ENCODE data around the gene NHERF1. TPM values are rescaled to one million over a fixed set of nuclear protein-coding genes. Genes with fewer than 3 reads are reported as not detected.

The NHERF1 gene
- total and polyA plus RNA-seq, 2 of the 8 experiments (the other 6 are each of a cell fraction or from before 2014, with no cell fraction given) = 92.9 to 99.2 TPM

DNA sequence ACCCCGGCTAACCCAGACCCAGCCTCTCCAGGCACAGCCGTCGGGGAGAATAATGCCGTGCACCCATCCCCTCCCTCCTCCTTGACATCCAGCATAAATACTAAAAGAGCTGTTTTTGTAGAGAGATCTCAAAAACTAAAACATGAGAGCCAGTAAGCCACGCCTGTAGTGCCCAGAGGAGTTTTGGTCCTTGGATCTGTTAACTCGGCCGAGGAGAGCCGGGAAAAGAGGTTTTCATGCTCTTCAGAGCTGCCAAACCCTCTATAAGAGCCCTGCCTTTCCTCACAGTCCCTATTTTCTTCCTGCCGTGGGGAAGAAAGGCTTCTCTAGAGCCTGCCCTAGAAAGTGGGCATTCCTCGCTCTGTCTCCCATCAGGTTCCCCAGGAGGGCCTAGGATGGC, 57.9 kb downstream of the NHERF1 start:
- ChIA-PET POLR2A (ENCODE audit: partially characterized antibody) (interaction anchor here (1.3 to 1.9 kb wide), 2 partner anchors 12 to 24 kb away, joined by 3 to 6 read pairs; no protein-coding TSS in a partner anchor), CTCF (ENCODE audit: partially characterized antibody) (interaction anchor here (1.2 to 99.6 kb wide), 4 partner anchors 12 to 69 kb away, joined by 4 to 2981 read pairs (median 1494); partner anchors contain the start of genes FDXR, GRIN2C and NAT9)
- no peak overlapping the region for H4K91ac ChIP-seq (replicated peaks; ENCODE audit: insufficient read length, low read length)
- no peak for DNase-seq (ENCODE audit: low read depth in 1 of 2, low spot score in 2 of 2)
- no peak overlapping the region for H2BK20ac ChIP-seq (ENCODE audit: low read length)
- no peaks in the 10 kb centered on the region; the same call in 1 of the 2 replicates for H3K79me1 ChIP-seq (ENCODE audit: low read depth, low read length)
- H3K27me3 ChIP-seq (replicated peaks in 1 of 4; ENCODE audit: control insufficient read depth in 3 of 4, extremely low read depth in 1 of 4, insufficient read depth in 3 of 4, low read length in 3 of 4) = no peaks in the 10 kb centered on the region; a peak in 1 of 7 replicates
- no peak overlapping the region for H4K8ac ChIP-seq (ENCODE audit: extremely low read depth, insufficient read depth, low read length)
- no peak overlapping the region for H3K23ac ChIP-seq (ENCODE audit: insufficient read length)
- peaks cover 6 to 22% of the 10 kb centered on the region in 2 experiments for H4K20me1 ChIP-seq (replicated peaks in 1 of 2; ENCODE audit: control insufficient read depth in 1 of 2, insufficient read depth in 2 of 2, low read length in 2 of 2)
- H3K4me3 ChIP-seq (ENCODE audit: extremely low read depth in 1 of 4, insufficient read depth in 2 of 4, low read depth in 3 of 4, low read length in 4 of 4) = no peak overlapping the region
- H3K79me2 ChIP-seq (ENCODE audit: control insufficient read depth in 1 of 2, insufficient read depth in 2 of 2, low read length in 2 of 2) = no peaks in the 10 kb centered on the region
- no peak overlapping the region for H2BK15ac ChIP-seq (ENCODE audit: low read length)
- H2BK120ac ChIP-seq (replicated peaks; ENCODE audit: low read depth, low read length) = no peak overlapping the region
- H3K4ac ChIP-seq (replicated peaks; ENCODE audit: insufficient read length, low read depth, low read length) = no peak overlapping the region
- H3K4me2 ChIP-seq (ENCODE audit: insufficient read depth in 1 of 2, low read depth in 2 of 2, low read length in 2 of 2) = no peak overlapping the region
- H3K14ac ChIP-seq (ENCODE audit: insufficient read length) = no peak overlapping the region
- FAIRE-seq = no peak
- TF ChIP-seq CBX8 (IDR thresholded peaks at IDR 0.05; ENCODE audit: borderline replicate concordance, low read depth, low read length) = no peak
- TF ChIP-seq CHD1 (IDR thresholded peaks at IDR 0.05; ENCODE audit: low read depth, low read length) = no peak
- no peak for TF ChIP-seq GABPA (IDR thresholded peaks at IDR 0.05; ENCODE audit: borderline replicate concordance, insufficient read depth, low read length)
- no peak for TF ChIP-seq BCL11A (IDR thresholded peaks at IDR 0.05; ENCODE audit: low read depth in 2 of 2, low read length in 2 of 2)
- no peak for TF ChIP-seq POLR2AphosphoS5 (IDR thresholded peaks at IDR 0.05; ENCODE audit: low read depth, low read length)
- TF ChIP-seq ASH2L (IDR thresholded peaks at IDR 0.05; ENCODE audit: low read length) = no peak
- no peak for TF ChIP-seq BACH1 (IDR thresholded peaks at IDR 0.05; ENCODE audit: low read length)
- TF ChIP-seq HDAC6 (IDR thresholded peaks at IDR 0.05; ENCODE audit: low read depth, low read length) = no peak
- TF ChIP-seq EGR1 (IDR thresholded peaks at IDR 0.05; ENCODE audit: borderline replicate concordance, low read depth, low read length) = no peak
- TF ChIP-seq, protein P1, sequence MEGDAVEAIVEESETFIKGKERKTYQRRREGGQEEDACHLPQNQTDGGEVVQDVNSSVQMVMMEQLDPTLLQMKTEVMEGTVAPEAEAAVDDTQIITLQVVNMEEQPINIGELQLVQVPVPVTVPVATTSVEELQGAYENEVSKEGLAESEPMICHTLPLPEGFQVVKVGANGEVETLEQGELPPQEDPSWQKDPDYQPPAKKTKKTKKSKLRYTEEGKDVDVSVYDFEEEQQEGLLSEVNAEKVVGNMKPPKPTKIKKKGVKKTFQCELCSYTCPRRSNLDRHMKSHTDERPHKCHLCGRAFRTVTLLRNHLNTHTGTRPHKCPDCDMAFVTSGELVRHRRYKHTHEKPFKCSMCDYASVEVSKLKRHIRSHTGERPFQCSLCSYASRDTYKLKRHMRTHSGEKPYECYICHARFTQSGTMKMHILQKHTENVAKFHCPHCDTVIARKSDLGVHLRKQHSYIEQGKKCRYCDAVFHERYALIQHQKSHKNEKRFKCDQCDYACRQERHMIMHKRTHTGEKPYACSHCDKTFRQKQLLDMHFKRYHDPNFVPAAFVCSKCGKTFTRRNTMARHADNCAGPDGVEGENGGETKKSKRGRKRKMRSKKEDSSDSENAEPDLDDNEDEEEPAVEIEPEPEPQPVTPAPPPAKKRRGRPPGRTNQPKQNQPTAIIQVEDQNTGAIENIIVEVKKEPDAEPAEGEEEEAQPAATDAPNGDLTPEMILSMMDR (IDR thresholded peaks at IDR 0.05; ENCODE audit: control extremely low read depth in 1 of 3, insufficient read depth in 1 of 3, low read depth in 1 of 3, low read length in 3 of 3) = no peak
- no peak for TF ChIP-seq RAD21 (IDR thresholded peaks at IDR 0.05 in 1 of 2, conservative IDR thresholded peaks at IDR 0.05 in 1 of 2; ENCODE audit: low read depth in 2 of 2, low read length in 2 of 2)
- no peak overlapping the region for H3K18ac ChIP-seq (ENCODE audit: extremely low read depth, low read length)
- 82% methylated on average over 10 of the region's 10 CpGs; no CpG with 5 or more reads in 1 of the 2 experiments for WGBS, 2 experiments (ENCODE audit: extremely low coverage in 1 of 2, insufficient coverage in 1 of 2, insufficient read length in 1 of 2, insufficient replicate concordance in 2 of 2, low coverage in 1 of 2, low lambda C conversion rate in 2 of 2, missing lambda C conversion rate in 1 of 2)
- H3K9ac ChIP-seq (replicated peaks in 1 of 4; ENCODE audit: extremely low read depth in 1 of 4, low read depth in 3 of 4, low read length in 3 of 4) = no peak overlapping the region
- H3K27ac ChIP-seq (ENCODE audit: low read depth, low read length) = no peak overlapping the region
- no peaks in the 10 kb centered on the region; a peak in 1 of 7 replicates for H3K4me1 ChIP-seq (replicated peaks in 1 of 4; ENCODE audit: control insufficient read depth in 3 of 4, insufficient read depth in 4 of 4, low read length in 3 of 4)
- H2BK12ac ChIP-seq (ENCODE audit: low read depth, low read length) = no peak overlapping the region
- no peaks in the 10 kb centered on the region; a peak in 1 of 8 replicates for H3K36me3 ChIP-seq (ENCODE audit: control insufficient read depth in 2 of 4, insufficient read depth in 4 of 4, low read length in 3 of 4)
- no peak overlapping the region for H2BK5ac ChIP-seq (ENCODE audit: low read depth, low read length)
- no peak overlapping the region for H3K56ac ChIP-seq (replicated peaks; ENCODE audit: insufficient read length, low read depth, low read length)
- no peak overlapping the region for H2AFZ ChIP-seq (ENCODE audit: low read length)
- H4K5ac ChIP-seq (ENCODE audit: insufficient read length, low read depth, low read length) = no peak overlapping the region
- no peaks in the 10 kb centered on the region for H3K23me2 ChIP-seq (ENCODE audit: low read depth, low read length)
- H3K9me3 ChIP-seq (ENCODE audit: insufficient read depth in 2 of 2, low read depth in 1 of 2, low read length in 1 of 2) = no peaks in the 10 kb centered on the region
- H2AK5ac ChIP-seq (ENCODE audit: low read depth, low read length) = no peak overlapping the region

Data from H1 (cell line).